ENCODE results near the gene CHST6.
"Not testable (repeated sequence)": the region's sequence is repeated elsewhere in the genome, so short reads cannot be mapped to it uniquely, and the experiment has no call there.

DNA sequence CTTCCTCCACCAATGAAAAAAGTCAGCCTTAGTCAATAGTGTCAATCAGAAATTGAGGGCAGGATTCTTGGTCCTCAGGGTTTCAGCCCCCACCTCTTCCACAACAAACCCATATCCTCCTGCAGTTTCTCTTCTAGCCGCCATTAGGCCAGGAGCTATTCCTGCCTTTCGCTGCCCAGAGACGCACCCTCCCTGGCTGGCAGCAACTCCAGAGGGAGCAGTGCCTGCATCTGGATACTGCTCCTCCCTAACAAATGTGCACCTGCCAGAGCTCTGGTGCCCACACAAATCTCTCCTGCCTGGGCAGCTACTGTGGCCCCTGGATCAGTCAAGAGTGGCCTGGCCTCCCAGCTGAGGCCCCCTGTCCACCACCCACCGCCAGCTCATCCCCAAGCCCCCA is 38.8 kb downstream of the CHST6 start:
- TF ChIP-seq, protein P1, sequence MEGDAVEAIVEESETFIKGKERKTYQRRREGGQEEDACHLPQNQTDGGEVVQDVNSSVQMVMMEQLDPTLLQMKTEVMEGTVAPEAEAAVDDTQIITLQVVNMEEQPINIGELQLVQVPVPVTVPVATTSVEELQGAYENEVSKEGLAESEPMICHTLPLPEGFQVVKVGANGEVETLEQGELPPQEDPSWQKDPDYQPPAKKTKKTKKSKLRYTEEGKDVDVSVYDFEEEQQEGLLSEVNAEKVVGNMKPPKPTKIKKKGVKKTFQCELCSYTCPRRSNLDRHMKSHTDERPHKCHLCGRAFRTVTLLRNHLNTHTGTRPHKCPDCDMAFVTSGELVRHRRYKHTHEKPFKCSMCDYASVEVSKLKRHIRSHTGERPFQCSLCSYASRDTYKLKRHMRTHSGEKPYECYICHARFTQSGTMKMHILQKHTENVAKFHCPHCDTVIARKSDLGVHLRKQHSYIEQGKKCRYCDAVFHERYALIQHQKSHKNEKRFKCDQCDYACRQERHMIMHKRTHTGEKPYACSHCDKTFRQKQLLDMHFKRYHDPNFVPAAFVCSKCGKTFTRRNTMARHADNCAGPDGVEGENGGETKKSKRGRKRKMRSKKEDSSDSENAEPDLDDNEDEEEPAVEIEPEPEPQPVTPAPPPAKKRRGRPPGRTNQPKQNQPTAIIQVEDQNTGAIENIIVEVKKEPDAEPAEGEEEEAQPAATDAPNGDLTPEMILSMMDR (IDR thresholded peaks at IDR 0.05; ENCODE audit: control extremely low read depth in 1 of 3, insufficient read depth in 1 of 3, low read depth in 1 of 3, low read length in 3 of 3): not testable (repeated sequence)
- TF ChIP-seq POLR2AphosphoS5 (IDR thresholded peaks at IDR 0.05; ENCODE audit: low read depth, low read length); POLR2A (IDR thresholded peaks at IDR 0.05; ENCODE audit: control extremely low read depth in 1 of 2, low read depth in 2 of 2, low read length in 2 of 2); POU5F1 (IDR thresholded peaks at IDR 0.05; ENCODE audit: low read depth, low read length); EZH2 (IDR thresholded peaks at IDR 0.05; ENCODE audit: low read depth, low read length, severe bottlenecking); EGR1 (IDR thresholded peaks at IDR 0.05; ENCODE audit: borderline replicate concordance, low read depth, low read length); HDAC2 (IDR thresholded peaks at IDR 0.05; ENCODE audit: borderline replicate concordance in 1 of 2, low read depth in 2 of 2, low read length in 2 of 2); RFX5 (IDR thresholded peaks at IDR 0.05; ENCODE audit: borderline replicate concordance, low read depth, low read length): not testable (repeated sequence)
